Measurements from ENCODE around the gene HIC2. TPM values are rescaled to one million over a fixed set of nuclear protein-coding genes. Genes with fewer than 3 reads are reported as not detected.
A peak's percentile ranks its signal among the peaks of the same experiment; 100 is the strongest.

HIC2 gene
- total and polyA plus RNA-seq, 9 of the 15 experiments (the other 6 are each of a cell fraction or from before 2014, with no cell fraction given): 1.7 to 117 (median 35.5) TPM

GRCh38 chr22:21448627-21449416 is 31.7 kb downstream of the HIC2 start (continued):
- TF ChIP-seq USF1 (CRISPR knock-in tag; IDR thresholded peaks at IDR 0.05) (peak; percentile 55; the same call in 1 of the 2 replicates), MXD1 (CRISPR knock-in tag; IDR thresholded peaks at IDR 0.05; ENCODE audit: borderline replicate concordance, poor library complexity, severe bottlenecking) (no peak), ZNF77 (CRISPR knock-in tag; IDR thresholded peaks at IDR 0.05) (peak; percentile 71; the same call in 1 of the 2 replicates), REST (IDR thresholded peaks at IDR 0.05; ENCODE audit: borderline replicate concordance) (no peak), REST (CRISPR knock-in tag; IDR thresholded peaks at IDR 0.05; ENCODE audit: low read depth) (peak; percentile 50; the same call in 1 of the 2 replicates), HMBOX1 (IDR thresholded peaks at IDR 0.05) (no peak), TFAP4 (CRISPR knock-in tag; IDR thresholded peaks at IDR 0.05; ENCODE audit: borderline replicate concordance) (no peak), ZFP1 (CRISPR knock-in tag; IDR thresholded peaks at IDR 0.05) (no peak), NR1H2 (CRISPR knock-in tag; IDR thresholded peaks at IDR 0.05) (no peak), ZNF124 (CRISPR knock-in tag; IDR thresholded peaks at IDR 0.05) (peak; percentile 61; the same call in 1 of the 2 replicates), PATZ1 (CRISPR knock-in tag; IDR thresholded peaks at IDR 0.05; ENCODE audit: borderline replicate concordance) (0 out of 2 replicates have a peak, but pooled peaks have one; percentile 50)

Data from K562 (cell line).